Thymus (tissue), 11 donors: ENCODE results near the gene MRNIP. TPM values are rescaled to one million over a fixed set of nuclear protein-coding genes. Genes with fewer than 3 reads are reported as not detected.

ENCODE experiments used
- DNase-seq, 9 donors: peaks; one replicate each; pipeline ENCODE4 v3.0.0-alpha.2; 2013; ENCODE audit warnings: low spot score in 9 of 9, low read depth in 6 of 9, missing footprints in 1 of 9
- H3K27ac ChIP-seq, 2 donors: one replicate each; pipeline ENCODE4 v1.5.1; 2013; ENCODE audit warnings: control low read depth in 1 of 2, low read depth in 1 of 2, low read length in 1 of 2, mild to moderate bottlenecking in 1 of 2, moderate library complexity in 1 of 2
- H3K27me3 ChIP-seq, 2 donors: one replicate each; pipeline ENCODE4 v1.5.1; 2013; ENCODE audit warnings: low read length in 1 of 2; ENCODE audit not compliant: control insufficient read depth in 2 of 2, insufficient read depth in 1 of 2
- H3K36me3 ChIP-seq, 2 donors: one replicate each; pipeline ENCODE4 v1.5.1; 2013; ENCODE audit warnings: low read length in 1 of 2, mild to moderate bottlenecking in 1 of 2, moderate library complexity in 1 of 2; ENCODE audit not compliant: control insufficient read depth in 2 of 2, insufficient read depth in 2 of 2
- H3K4me1 ChIP-seq, 2 donors: one replicate each; pipeline ENCODE4 v1.5.1; 2013; ENCODE audit warnings: low read length in 2 of 2; ENCODE audit not compliant: control insufficient read depth in 2 of 2, insufficient read depth in 2 of 2
- H3K4me3 ChIP-seq, 2 donors: one replicate each; pipeline ENCODE4 v1.5.1; 2013; ENCODE audit warnings: low read length in 2 of 2, control low read depth in 1 of 2, mild to moderate bottlenecking in 1 of 2
- H3K9me3 ChIP-seq, 2 donors: one replicate each; pipeline ENCODE4 v1.5.1; 2013; ENCODE audit warnings: low read length in 1 of 2, mild to moderate bottlenecking in 1 of 2; ENCODE audit not compliant: control insufficient read depth in 2 of 2, insufficient read depth in 1 of 2
- WGBS: extraction: QIAGEN DNeasy Blood & Tissue Kit; methylation state at CpG from one replicate; pipeline ENCODE4 v1.1.7; 2013; 5-methylcytosine and 5-hydroxymethylcytosine counted together
- polyA plus RNA-seq: library from polyadenylated mRNA; stranded (reverse); fragments of 200-250 nt; gene quantifications from one replicate; pipeline ENCODE4 v1.2.3, GENCODE V29; 2013
- total RNA-seq: library from RNA; stranded (reverse); fragments of 120-200 nt; gene quantifications from one replicate; pipeline ENCODE4 v1.2.4, GENCODE V29; 2013
- donor health status: healthy.

MRNIP gene
- total and polyA plus RNA-seq, 2 donors: 10.2 to 43.9 TPM

- H3K4me1 ChIP-seq: peaks cover 15 to 46% of the 10 kb centered on the region in 2 donors
- under 1% methylated on average over 54 of the region's 54 CpGs for whole genome bisulfite sequencing
These were observed 37.1 kb downstream of the MRNIP start for GRCh38 chr5:179821298-179822058.

GRCh38 chr5:179820483-179821297, 37.9 kb downstream of the MRNIP start, which contains the start of gene SQSTM1:
Gene SQSTM1, plus strand, starts transcription at chr5:179820905. Its CDS starts 32 bp downstream, at chr5:179820937.
- Histone ChIP-seq H3K4me3 (peak within 1 kb of the TSS; percentile 59 to 72), H3K27ac (peak within 1 kb of the TSS; percentile 89 to 97), H3K4me1 (peaks cover 15 to 46% of the 10 kb centered on the region in 2 donors), H3K9me3 (peaks cover 0 to under 1% of the 10 kb centered on the region in 2 donors), H3K36me3 (peaks cover 24% of the 10 kb centered on the region in 2 donors), H3K27me3 (peaks cover 28 to 49% of the 10 kb centered on the region in 2 donors)
- peak in 6 of 9 donors; percentile 73 to 90 (median 82) for DNase-seq
- under 1% methylated on average over 81 of the region's 81 CpGs for WGBS

More at GRCh38 chr5:179821298-179822058, 37.1 kb downstream of the MRNIP start:
- peak overlapping the region; percentile 76 to 97 for H3K27ac ChIP-seq
- peak in 4 of 9 donors; percentile 59 to 76 (median 64) for DNase-seq
- peaks cover 0 to 1% of the 10 kb centered on the region in 2 donors for H3K9me3 ChIP-seq
- peaks cover 28 to 41% of the 10 kb centered on the region in 2 donors for H3K27me3 ChIP-seq
- H3K36me3 ChIP-seq: peaks cover 30 to 31% of the 10 kb centered on the region in 2 donors
- peak overlapping the region; percentile 59 to 72 for H3K4me3 ChIP-seq

- no peaks in the 10 kb centered on the region for H3K9me3 ChIP-seq
- H3K27me3 ChIP-seq: peaks cover 28 to 52% of the 10 kb centered on the region in 2 donors
- peaks cover 15 to 46% of the 10 kb centered on the region in 2 donors for H3K4me1 ChIP-seq
- H3K36me3 ChIP-seq: peaks cover 19 to 22% of the 10 kb centered on the region in 2 donors
- peak overlapping the region; percentile 76 to 89 for H3K27ac ChIP-seq
- WGBS: 74% methylated on average over 12 of the region's 12 CpGs
- DNase-seq: no peak
- H3K4me3 ChIP-seq: peak overlapping the region; percentile 59 to 72
These were observed 38.5 kb downstream of the MRNIP start for GRCh38 chr5:179820127-179820482.

- Histone ChIP-seq H3K36me3 (peaks cover 13 to 16% of the 10 kb centered on the region in 2 donors), H3K4me3 (peak overlapping the region in 1 of 2 donors; percentile 72), H3K27ac (peak overlapping the region; percentile 76 to 89), H3K9me3 (no peaks in the 10 kb centered on the region), H3K27me3 (peaks cover 28 to 52% of the 10 kb centered on the region in 2 donors), H3K4me1 (peaks cover 15 to 45% of the 10 kb centered on the region in 2 donors)
- 40% methylated on average over 26 of the region's 26 CpGs for WGBS
- peak in 1 of 9 donors; percentile 25 for DNase-seq
These were observed 39.1 kb downstream of the MRNIP start for GRCh38 chr5:179819296-179820126.

- Histone ChIP-seq H3K27ac (peak overlapping the region; percentile 55 to 89), H3K4me1 (peaks cover 15 to 42% of the 10 kb centered on the region in 2 donors), H3K27me3 (peaks cover 28 to 52% of the 10 kb centered on the region in 2 donors), H3K9me3 (no peaks in the 10 kb centered on the region), H3K4me3 (peak overlapping the region; percentile 2 to 26), H3K36me3 (peaks cover 6 to 13% of the 10 kb centered on the region in 2 donors)
- WGBS: 8% methylated on average over 35 of the region's 35 CpGs
- peak in 3 of 9 donors; percentile 51 to 72 (median 63) for DNase-seq
These were observed 39.8 kb downstream of the MRNIP start for GRCh38 chr5:179818746-179819295.

- H3K27me3 ChIP-seq: peaks cover 28 to 52% of the 10 kb centered on the region in 2 donors
- WGBS: 89% methylated on average over 14 of the region's 14 CpGs
- peaks cover 15 to 42% of the 10 kb centered on the region in 2 donors for H3K4me1 ChIP-seq
- H3K36me3 ChIP-seq: peaks cover 2 to 10% of the 10 kb centered on the region in 2 donors
- peak overlapping the region; percentile 55 to 66 for H3K27ac ChIP-seq
- H3K4me3 ChIP-seq: peak overlapping the region in 1 of 2 donors; percentile 2
- DNase-seq: no peak
- no peaks in the 10 kb centered on the region for H3K9me3 ChIP-seq
These were observed 40.5 kb downstream of the MRNIP start for GRCh38 chr5:179817890-179818745.

- H3K27me3 ChIP-seq: peaks cover 28 to 52% of the 10 kb centered on the region in 2 donors
- no peaks in the 10 kb centered on the region for H3K9me3 ChIP-seq
- DNase-seq: no peak
- H3K27ac ChIP-seq: no peak overlapping the region
- WGBS: 95% methylated on average over 8 of the region's 8 CpGs
- H3K4me1 ChIP-seq: peaks cover 12 to 39% of the 10 kb centered on the region in 2 donors
- H3K4me3 ChIP-seq: no peak overlapping the region
- peaks cover 2 to 15% of the 10 kb centered on the region in 2 donors for H3K36me3 ChIP-seq
These were observed 41.2 kb downstream of the MRNIP start for GRCh38 chr5:179817470-179817840.
